PFSK-1 (cell line): ENCODE results near the gene ESF1.

ENCODE experiments used
- FOXP2 ChIP-seq: optimal IDR thresholded peaks from 2 replicates; pipeline ENCODE3; 2011; ENCODE audit warnings: borderline replicate concordance, control low read depth, inconsistent platforms; ENCODE audit not compliant: insufficient read depth; ENCODE audit errors: extremely low read length, extremely low read depth
- POLR2AphosphoS5 ChIP-seq: IDR thresholded peaks from 2 replicates; pipeline ENCODE4 v1.6.1; 2012; ENCODE audit warnings: low read depth, mild to moderate bottlenecking, control low read depth, low read length, moderate library complexity
- TAF1 ChIP-seq: IDR thresholded peaks from 2 replicates; pipeline ENCODE4 v1.6.1; 2012; ENCODE audit warnings: low read length, control low read depth, borderline replicate concordance; ENCODE audit not compliant: insufficient read depth
- TF ChIP-seq, protein P1 (sequence below), 2 experiments: IDR thresholded peaks; 2 replicates each; pipeline versions ENCODE4 v1.6.1 to v1.8.0; 2011 to 2012; ENCODE audit warnings: low read depth in 2 of 2, low read length in 2 of 2, control low read depth in 1 of 2, inconsistent platforms in 1 of 2, mild to moderate bottlenecking in 1 of 2, moderate library complexity in 1 of 2; ENCODE audit not compliant: insufficient read depth in 1 of 2

DNA sequence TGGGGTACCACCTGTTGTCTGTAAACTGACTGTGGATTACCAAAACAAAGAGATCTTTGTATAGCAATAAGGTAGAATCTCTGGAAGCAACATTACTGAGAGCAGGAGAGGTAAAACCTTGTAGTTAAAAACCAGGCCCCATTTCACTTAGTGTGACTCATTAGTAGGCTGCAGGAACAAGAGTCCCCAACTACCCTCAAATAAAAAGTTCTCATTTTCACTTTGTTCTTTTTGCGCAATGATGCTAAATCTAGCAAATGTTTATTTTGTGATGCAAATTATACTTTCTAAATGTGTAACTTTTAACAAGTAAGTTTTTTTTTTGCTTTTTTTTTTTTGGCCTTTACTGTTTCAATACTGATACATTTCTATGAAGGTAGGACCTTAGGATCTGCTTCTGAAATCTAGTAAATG lies 67.1 kb downstream of the ESF1 start:
- no peak for TF ChIP-seq POLR2AphosphoS5
- TF ChIP-seq FOXP2 = no peak
- TF ChIP-seq, protein P1, sequence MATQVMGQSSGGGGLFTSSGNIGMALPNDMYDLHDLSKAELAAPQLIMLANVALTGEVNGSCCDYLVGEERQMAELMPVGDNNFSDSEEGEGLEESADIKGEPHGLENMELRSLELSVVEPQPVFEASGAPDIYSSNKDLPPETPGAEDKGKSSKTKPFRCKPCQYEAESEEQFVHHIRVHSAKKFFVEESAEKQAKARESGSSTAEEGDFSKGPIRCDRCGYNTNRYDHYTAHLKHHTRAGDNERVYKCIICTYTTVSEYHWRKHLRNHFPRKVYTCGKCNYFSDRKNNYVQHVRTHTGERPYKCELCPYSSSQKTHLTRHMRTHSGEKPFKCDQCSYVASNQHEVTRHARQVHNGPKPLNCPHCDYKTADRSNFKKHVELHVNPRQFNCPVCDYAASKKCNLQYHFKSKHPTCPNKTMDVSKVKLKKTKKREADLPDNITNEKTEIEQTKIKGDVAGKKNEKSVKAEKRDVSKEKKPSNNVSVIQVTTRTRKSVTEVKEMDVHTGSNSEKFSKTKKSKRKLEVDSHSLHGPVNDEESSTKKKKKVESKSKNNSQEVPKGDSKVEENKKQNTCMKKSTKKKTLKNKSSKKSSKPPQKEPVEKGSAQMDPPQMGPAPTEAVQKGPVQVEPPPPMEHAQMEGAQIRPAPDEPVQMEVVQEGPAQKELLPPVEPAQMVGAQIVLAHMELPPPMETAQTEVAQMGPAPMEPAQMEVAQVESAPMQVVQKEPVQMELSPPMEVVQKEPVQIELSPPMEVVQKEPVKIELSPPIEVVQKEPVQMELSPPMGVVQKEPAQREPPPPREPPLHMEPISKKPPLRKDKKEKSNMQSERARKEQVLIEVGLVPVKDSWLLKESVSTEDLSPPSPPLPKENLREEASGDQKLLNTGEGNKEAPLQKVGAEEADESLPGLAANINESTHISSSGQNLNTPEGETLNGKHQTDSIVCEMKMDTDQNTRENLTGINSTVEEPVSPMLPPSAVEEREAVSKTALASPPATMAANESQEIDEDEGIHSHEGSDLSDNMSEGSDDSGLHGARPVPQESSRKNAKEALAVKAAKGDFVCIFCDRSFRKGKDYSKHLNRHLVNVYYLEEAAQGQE (IDR thresholded peaks at IDR 0.05; ENCODE audit: insufficient read depth in 1 of 2, low read depth in 2 of 2, low read length in 2 of 2) = no peak
- no peak for TF ChIP-seq TAF1
